GM18867 (cell line): ENCODE data around the gene RCC1.
"Not testable (repeated sequence)": the region's sequence is repeated elsewhere in the genome, so short reads cannot be mapped to it uniquely, and the experiment has no call there.

Experiments
- ATAC-seq: cut with Tn5 transposase; IDR thresholded peaks from one replicate; pipeline ENCODE4 v1.9.1; 2021; ENCODE audit warnings: mild to moderate bottlenecking, moderate library complexity; ENCODE audit not compliant: unreplicated experiment

The RCC1 gene

GRCh38 chr1:28540651-28541050 lies 34.8 kb downstream of the RCC1 start:
- no peak for ATAC-seq

DNA sequence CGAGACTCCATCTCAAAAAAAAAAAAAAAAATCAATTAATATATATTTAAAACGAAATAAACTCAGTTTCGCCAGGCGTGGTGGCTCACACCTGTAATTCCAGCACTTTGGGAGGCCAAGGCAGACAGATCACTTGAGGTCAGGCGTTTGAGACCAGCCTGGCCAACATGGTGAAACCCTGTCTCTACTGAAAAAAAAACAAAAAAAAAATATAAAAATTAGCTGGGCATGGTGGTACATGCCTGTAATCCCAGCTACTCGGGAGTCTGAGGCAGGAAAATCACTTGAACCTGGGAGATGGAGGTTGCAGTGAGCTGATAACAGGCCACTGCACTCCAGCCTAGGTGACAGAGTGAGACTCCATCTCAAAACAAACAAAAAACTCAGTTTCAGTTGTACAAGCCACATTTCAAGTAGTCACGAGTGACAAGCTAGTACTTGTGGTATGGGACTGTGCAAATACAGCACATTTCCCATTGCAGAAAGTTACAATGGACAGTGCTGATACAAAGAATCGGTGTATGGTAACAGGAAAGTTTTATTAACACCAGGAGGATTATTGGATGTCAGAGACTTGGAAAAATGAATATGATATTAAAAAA lies 35.7 kb downstream of the RCC1 start:
- not testable (repeated sequence) for ATAC-seq

DNA sequence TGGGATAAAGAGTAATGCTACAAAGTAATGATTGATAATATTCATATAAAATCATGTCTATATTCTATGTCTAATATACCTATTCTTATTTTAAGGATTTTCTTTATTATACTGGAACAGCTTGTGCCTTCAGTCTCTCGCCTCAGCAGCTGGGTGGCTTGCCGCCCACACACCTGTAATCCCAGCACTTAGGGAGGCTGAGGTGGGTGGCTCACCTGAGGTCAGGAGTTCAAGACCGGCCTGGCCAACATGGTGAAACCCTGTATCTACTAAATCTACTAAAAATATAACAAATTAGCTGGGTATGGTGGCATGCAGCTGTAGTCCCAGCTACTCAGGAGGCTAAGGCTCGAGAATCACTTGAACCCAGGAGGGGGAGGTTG lies 39.4 kb downstream of the RCC1 start:
- no peak for ATAC-seq

GRCh38 chr1:28548318-28548717 lies 42.5 kb downstream of the RCC1 start:
- ATAC-seq = no peak

- no peak for ATAC-seq
These were observed 45.5 kb downstream of the RCC1 start for GRCh38 chr1:28551381-28551780.

DNA sequence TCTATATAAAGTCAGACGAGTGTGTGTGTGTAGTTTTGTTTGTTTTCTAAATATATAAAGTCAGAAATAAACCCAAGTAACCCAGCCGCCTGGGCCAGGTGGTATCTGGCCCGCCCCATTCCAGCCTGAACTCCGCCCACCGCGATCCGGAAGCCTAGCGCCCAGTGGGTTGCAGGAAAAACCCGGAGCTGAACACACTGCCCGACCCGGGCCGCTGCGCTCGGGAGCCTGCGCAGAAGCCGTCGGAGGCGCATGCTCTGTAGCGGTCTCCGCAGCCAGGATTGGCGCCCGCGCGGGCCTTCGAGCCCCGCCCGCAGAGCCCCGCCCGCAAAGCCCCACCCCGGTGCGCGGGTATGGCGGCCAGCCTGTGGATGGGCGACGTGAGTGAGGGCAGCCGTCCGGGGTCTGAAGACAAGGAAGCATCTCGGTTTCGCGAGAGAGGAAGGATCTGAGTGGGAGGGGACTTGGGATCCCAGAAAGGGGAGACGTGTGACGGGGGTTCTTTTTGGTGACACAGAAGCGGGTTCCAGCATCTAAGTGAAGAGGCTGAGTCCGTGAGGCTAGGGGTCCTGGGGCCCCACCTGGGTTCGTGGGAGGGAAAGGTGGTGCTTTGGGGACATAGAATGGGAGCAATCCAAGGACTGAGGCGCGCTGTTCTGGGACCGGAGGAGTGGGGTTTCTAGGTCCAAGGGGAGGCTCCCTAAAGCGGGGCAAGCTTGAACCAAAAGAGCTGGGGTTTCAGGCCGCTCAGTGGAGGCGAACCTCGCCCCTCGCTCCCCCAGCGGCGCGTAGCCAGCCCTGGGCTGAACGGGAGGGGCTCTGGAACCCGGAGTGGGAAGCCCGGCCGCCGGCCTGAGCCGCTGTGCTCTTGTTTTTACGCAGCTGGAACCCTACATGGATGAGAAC lies 47.2 kb downstream of the RCC1 start, which contains the start of gene TRNAU1AP:
Gene TRNAU1AP, plus strand, starts transcription at position 328 of the 906 bp plus-strand sequence. Its CDS starts 26 bp downstream, at position 354.
- peak; percentile 92 for ATAC-seq

- no peak for ATAC-seq
These were observed 55.0 kb downstream of the RCC1 start for GRCh38 chr1:28560886-28561285.

- ATAC-seq = no peak
These were observed 58.5 kb downstream of the RCC1 start for GRCh38 chr1:28564310-28564709.

DNA sequence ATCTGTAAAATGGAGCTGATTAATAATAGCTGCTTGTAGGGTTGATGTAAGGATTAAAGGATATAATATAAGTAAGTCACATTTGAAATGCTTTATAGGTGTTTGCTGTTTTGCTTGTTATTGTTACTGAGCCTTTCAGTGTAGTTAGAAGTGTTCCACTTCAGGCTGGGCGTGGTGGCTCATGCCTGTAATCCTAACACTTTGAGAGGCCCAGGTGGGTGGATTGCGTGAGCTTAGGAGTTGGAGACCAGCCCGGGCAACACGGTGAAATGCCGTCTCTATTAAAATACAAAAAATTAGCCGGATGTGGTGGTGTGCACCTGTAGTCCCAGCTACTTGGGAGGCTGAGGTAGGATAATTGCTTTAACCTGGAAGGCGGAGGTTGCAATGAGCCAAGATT lies 59.2 kb downstream of the RCC1 start:
- no peak for ATAC-seq

GRCh38 chr1:28565726-28566125 lies 59.9 kb downstream of the RCC1 start:
- ATAC-seq = no peak

DNA sequence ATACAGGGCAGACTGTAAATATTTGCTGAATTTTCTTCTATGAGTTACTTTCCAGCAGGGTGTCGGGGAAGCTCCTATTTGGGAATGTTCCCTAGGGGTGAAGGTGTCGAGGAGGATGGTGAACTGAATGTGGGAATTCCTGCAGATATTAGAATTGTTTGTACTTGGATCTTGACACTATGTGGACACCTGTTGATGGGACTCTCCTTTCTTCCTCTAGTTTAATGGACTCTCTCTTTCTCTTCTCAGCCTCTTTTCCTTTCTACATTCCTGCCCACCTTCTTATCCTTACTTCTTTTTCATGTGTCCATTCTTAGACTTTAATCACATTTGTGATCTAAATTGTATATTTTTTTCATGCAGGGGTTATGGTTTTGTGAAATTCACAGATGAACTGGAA lies 61.1 kb downstream of the RCC1 start:
- no peak for ATAC-seq

DNA sequence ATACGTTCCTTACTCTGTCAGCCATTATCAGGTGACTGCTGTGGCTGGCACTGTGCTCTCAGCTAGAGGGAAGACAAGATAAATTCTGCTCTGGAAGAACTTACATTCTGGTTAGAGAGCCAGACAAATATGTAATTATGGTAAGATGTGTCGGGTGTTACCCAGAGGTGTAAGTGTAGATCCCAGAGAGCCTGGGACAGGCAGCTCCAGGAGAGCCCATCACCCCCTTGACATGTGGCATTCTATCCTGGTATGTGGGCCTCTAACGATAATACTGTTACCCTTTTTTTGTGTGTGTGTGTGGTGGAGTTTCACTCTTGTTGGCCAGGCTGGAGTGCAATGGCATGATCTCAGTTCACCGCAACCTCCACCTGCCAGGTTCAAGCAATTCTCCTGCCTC lies 66.1 kb downstream of the RCC1 start:
- ATAC-seq = no peak

DNA sequence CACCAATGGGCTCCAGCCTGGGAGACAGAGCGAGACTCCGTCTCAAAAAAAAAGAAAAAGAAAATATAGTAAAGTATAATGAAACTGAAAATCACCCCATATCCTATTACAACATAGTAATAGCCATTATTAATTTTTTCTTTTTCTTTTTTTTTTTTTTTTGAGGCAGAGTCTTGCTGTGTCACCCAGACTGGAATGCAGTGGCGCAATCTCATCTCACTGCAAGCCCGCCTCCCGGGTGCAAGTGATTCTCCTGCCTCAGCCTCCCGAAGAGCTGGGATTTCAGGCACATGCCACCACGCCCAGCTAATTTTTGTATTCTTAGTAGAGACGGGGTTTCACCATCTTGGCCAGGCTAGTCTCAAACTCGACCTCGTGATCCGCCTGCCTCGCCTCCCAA lies 67.0 kb downstream of the RCC1 start:
- ATAC-seq = not testable (repeated sequence)

DNA sequence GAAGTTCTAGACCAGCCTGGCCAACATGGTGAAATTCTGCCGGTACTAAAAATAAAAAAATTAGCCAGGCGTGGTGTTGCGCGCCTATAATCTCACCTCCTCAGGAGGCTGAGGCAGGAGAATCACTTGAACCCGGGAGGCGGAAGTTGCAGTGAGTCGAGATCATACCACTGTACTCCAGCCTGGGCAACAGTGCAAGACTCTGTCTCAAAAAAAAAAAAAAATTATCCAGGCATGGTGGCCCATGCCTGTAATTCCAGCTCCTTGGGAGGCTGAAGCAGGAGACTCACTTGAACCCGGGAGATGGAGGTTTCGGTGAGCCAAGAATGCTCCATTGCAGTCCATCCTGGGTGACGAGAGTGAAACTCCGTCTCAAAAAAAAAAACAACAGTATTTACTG lies 67.7 kb downstream of the RCC1 start:
- no peak for ATAC-seq

GRCh38 chr1:28577052-28577678 lies 71.3 kb downstream of the RCC1 start:
- no peak for ATAC-seq

- ATAC-seq = no peak
These were observed 72.1 kb downstream of the RCC1 start for GRCh38 chr1:28577738-28578536.

DNA sequence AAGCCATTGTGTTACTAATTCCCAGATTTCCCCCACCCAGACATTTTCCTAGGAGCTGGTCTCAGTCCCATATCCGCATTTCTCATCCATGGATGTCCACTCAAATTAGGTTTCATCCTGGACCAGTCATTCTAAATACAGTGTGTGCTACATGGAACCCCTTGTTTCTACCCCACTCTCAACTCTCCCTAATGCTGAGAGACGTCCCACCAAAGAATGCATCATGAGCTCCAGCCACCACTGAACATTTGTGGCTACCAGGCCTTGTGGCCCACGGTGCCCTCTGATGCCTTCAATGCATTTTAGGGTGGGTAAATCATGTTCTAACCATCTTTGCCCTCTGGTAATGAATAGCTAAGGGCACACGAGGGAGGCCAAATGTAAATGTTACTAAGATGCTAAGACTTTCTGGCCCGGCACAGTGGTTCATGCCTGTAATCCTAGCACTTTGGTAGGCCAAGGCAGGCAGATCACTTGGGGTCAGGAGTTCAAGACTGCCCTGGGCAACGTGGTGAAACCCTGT lies 72.9 kb downstream of the RCC1 start:
- ATAC-seq = no peak

GRCh38 chr1:28579401-28579800 lies 73.6 kb downstream of the RCC1 start:
- no peak for ATAC-seq

DNA sequence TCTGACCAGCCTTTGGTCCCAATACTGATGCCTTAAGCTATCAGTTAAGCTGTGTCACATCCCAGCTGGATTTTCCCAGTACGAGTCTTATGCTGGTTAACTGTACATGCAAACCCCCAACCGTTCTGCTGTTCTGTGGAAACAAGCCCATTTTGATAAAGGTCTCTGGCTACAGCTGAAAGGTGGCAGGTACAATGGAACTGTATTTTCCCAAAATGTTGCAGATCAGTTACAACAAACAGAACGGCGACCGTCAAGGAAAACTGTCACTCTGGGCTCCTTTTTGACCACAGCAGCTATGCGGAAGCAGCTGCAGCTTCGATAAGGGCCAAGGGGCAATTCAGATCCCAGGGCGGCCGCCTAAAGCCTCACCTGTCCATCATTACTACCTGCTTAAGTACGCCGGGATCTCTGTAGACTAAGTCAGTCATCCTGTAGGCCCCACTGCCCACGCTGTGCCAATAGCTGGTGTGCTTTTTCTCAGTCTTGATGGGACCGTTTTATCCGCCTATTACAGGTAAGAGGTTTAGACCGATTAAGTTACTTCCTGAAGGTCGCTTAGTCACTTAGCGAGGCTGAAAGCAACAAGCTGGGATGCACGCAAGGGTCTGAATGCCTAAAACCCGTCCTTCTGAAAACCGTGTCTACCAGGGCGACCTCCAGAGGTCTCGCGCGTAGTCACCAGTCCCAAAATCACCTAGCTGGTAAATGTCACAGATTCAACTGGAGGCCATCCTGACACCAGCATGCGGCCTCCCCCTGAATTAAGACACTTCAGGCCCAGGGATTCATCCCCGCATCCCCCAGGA lies 75.1 kb downstream of the RCC1 start:
- ATAC-seq = peak; percentile 24
